A172 (cell line): ENCODE measurements around the gene EXOSC6. TPM values are rescaled to one million over a fixed set of nuclear protein-coding genes. Genes with fewer than 3 reads are reported as not detected.
"Not testable (repeated sequence)": the region's sequence is repeated elsewhere in the genome, so short reads cannot be mapped to it uniquely, and the experiment has no call there.

Source experiments
- DNase-seq: peaks from one replicate; pipeline ENCODE4 v3.0.0-alpha.2; 2015; ENCODE audit warnings: low spot score
- total RNA-seq: library from RNA; depleted of rRNA; stranded (reverse); fragments of >200 nt; shearing (Covaris generic); gene quantifications from 2 replicates; pipeline ENCODE4 v1.2.3, GENCODE V29; 2014

EXOSC6 gene
- total RNA-seq, 1 experiment from 2014 or later, result 49.4 TPM

DNA sequence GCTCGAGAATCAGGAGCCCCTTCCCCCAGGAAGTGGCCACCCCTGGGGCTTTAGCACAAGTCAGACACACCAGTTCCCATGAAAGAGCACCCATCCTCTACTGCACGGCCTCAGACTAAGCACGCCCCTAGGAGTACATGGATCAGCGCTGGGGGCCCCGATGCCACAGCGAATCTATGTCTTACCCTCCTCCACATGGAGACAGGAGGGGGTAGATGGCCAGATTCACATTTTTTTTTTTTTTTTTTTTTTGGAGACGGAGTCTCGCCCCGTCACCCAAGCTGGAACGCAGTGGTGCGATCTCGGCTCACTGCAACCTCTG is 3.2 kb upstream of the EXOSC6 start:
- no peak for DNase-seq

DNA sequence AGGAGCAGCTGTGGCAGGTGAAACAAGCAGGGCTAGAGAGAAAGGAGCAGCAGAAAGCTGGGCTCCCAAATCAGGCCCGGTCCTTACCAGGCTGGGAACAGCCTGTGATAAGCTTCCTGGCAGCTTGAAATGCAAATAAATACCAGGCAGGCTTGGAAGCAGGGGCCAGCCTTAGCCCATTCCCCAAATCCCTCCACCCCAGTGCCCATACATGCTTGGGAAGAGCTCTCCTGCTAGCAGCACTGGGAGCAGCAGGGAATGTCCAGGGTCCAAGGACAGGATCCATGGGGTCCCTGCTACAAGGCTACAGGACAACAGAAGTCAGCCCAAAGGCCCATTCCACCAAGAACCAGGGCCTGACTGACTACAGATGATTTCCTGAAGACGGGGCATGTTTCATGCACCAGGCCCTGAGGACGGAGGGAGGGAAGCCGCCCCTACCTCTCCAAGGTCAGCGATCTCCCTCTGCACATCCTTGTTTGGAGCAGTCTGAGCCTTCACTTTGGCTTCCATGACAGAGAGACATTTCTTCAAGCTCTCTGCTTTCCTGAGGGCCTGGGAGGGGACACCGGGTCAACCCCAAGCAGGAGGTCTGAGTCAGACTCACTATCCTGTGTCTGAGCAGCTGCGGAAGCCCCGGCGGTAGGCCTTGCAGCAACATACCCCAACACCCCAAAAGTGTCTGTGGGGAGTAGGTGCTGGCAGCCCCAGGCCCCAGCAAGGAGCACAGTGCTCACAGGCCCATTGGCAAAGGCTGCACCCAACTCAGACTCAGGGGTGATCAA is 2.6 kb upstream of the EXOSC6 start:
- DNase-seq, result no peak

GRCh38 chr16:70253291-70254106 is 1.8 kb upstream of the EXOSC6 start:
- DNase-seq, result peak; percentile 36

- no peak for DNase-seq
Measured at GRCh38 chr16:70252355-70252988, 732 bp upstream of the EXOSC6 start.

DNA sequence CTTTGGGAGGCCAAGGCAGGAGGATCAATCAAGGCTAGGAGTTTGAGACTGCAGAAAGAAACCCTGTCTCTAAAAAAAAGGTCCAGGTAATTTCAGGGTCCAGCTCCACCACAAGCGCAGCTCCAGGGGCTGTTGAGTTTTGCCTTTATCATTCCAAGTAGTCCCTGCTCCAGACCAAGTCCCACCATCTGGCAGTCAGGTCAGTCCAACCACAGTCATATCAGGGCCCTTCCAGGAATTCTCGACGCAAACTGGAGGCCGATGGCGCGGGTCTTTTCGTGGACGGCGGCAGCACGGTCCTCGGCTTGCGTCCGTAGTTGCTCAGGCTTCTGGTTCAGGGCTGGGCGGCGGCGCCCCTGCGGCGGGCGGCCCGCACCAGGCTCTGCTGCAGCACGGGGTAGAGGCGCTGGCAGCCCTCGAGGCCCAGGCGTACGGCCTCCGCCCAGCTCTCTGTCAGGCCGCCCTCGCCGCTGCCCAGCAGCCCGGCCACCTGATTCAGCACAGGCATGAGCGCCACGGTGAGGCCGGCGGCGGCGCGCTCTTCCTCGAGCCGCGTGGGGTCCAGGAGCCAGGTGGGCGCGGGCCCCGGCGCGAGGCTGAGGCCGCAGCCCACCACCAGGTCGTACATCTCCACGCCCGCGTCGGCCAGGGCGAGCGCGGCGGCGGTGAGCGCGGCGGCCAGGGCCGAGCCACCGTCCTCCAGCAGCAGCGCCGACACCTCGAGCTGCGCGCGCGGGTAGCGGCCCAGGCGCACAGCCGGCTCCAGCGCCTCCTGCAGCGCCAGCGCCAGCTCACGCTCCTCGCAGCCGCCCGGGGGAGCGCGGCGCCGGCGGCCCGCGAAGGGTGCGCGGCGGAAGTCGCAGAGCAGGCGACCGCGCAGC is 752 bp downstream of the EXOSC6 start:
- DNase-seq, result no peak

DNA sequence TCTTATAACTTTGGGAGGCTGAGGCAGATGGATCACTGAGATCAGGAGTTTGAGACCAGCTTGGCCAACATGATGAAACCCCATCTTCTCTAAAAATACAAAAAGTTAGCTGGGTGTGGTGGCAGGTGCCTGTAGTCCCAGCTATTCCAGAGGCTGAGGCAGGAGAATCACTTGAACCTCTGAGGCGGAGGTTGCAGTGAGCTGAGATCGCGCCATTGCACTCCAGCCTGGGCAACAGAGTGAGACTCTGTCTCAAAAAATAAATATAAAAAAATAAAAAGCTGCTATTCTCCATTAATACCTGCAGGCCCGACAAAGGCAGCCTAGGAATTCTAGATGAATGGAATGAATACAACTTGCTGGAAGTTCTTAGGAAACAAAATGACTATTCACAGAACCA is 2.0 kb downstream of the EXOSC6 start:
- DNase-seq, result not testable (repeated sequence)

DNA sequence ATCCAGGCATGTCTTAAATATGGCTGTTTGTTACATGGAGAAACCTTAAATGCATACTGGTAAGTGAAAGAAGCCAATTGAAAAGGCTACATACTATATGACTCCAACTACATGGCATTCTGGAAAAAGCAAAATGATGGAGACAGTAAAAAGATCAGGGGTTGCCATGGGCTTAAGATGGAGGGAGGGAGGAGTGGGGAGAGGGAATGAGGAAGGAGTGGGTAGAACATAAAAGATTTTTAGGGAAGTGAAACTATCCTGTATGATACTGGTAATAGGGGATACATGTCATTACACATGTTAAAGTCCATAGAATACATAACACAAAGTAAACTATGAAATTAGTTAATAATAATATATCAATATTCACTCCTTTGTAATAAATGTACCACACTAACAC is 13.0 kb downstream of the EXOSC6 start:
- not testable (repeated sequence) for DNase-seq

DNA sequence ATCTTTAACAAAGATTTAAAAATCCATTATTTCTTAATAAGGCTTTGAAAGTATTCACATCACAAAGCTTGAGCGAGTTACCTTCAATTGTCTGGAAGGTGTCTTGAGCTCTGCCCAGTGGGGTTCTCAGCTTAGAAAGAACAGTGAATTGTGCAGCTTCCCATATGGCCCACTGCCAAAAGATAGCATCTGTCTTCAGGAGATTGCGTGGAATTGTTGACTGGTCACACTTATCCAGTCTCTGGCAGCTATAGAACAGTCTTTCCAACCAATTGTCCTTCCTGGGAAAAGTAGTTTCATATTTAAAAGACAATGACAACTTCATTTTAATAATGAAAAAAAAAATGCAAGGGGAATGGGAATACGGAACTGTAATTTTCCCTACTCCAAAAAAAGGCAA is 19.9 kb downstream of the EXOSC6 start:
- DNase-seq, result not testable (repeated sequence)

DNA sequence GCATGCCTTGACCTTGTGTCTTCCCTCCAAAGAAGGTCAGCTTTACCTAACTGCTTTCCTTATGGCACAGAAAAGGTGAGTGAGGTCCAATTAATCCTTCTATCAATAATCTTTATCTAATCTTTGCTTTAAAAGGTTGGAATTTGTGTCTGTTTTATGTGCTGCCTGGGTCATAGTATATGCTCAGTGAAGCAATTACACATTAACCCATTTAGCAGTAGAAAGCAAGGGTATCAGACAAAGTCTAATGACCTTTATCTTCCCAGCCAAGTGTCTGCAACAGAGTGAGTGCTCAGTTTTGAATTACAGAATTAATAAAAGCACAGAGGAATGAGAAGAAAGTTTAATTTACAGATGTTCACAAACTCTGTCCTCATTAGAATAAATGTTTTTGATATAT is 25.7 kb downstream of the EXOSC6 start:
- DNase-seq, result not testable (repeated sequence)

GRCh38 chr16:70225430-70225829 is 26.3 kb downstream of the EXOSC6 start:
- not testable (repeated sequence) for DNase-seq

DNA sequence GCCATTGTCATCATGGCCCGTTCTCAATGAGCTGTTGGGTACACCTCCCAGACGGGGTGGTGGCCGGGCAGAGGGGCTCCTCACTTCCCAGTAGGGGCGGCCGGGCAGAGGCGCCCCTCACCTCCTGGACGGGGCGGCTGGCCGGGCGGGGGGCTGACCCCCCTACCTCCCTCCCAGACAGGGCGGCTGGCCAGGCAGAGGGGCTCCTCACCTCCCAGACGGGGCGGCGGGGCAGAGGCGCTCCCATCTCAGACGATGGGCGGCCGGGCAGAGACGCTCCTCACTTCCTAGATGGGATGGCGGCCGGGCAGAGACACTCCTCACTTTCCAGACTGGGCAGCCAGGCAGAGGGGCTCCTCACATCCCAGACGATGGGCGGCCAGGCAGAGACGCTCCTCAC is 27.1 kb downstream of the EXOSC6 start:
- DNase-seq, result not testable (repeated sequence)

- not testable (repeated sequence) for DNase-seq
Measured at GRCh38 chr16:70223971-70224513, 27.7 kb downstream of the EXOSC6 start.

DNA sequence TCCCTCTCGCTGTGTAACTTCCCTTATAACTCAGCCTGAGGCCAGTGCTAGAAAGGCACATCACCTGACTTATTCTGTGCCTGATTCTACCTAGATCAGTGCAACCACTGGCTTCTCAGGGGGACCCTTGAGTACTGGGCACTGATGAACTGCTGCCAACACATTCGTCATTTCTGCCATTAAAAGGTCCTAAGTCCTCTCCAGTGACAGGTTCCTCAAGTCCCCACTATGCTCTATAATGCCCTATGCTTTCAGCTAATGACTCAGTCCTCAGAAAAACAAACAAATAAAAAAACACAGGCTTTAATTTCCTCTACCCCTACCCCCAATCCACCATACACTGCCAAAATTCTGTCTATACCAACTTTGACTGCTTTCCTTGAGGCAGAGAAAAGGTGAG is 28.5 kb downstream of the EXOSC6 start:
- not testable (repeated sequence) for DNase-seq

- not testable (repeated sequence) for DNase-seq
Measured at GRCh38 chr16:70222574-70222973, 29.2 kb downstream of the EXOSC6 start.

DNA sequence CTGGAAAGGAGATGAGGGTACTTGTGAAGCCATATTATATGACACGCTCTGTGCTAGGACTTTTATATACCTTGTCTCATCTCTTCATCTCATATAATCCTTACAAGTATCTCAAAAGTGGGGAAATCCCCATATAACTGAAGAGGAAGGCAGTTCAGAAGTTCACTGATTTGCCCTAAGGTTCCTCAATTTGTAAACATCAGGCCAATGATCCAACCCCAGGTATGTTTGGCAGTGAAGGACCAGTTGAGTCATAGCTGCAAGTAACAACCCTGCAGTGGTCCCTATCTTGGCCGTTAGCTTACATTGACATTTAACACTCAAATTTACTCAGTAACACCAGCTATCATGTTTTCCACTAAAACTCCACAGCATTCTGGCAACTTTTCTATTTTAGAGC is 33.2 kb downstream of the EXOSC6 start:
- not testable (repeated sequence) for DNase-seq

DNA sequence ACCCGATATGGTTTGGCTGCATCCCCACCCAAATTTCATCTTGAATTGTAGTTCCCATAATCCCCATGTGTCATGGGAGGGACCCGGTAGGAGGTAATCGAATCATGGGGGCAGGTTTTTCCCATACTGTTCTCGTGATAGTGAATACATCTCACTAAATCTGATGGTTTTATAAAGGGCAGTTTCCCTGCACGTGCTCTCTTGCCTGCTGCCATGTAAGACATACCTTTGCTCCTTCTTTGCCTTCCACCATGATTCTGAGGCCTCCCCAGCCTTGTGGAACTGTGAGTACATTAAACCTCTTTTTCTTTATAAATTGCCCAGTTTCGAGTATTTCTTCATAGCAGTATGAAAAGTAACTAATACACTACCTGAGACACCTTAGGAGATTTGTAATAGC is 45.4 kb downstream of the EXOSC6 start:
- DNase-seq, result not testable (repeated sequence)

DNA sequence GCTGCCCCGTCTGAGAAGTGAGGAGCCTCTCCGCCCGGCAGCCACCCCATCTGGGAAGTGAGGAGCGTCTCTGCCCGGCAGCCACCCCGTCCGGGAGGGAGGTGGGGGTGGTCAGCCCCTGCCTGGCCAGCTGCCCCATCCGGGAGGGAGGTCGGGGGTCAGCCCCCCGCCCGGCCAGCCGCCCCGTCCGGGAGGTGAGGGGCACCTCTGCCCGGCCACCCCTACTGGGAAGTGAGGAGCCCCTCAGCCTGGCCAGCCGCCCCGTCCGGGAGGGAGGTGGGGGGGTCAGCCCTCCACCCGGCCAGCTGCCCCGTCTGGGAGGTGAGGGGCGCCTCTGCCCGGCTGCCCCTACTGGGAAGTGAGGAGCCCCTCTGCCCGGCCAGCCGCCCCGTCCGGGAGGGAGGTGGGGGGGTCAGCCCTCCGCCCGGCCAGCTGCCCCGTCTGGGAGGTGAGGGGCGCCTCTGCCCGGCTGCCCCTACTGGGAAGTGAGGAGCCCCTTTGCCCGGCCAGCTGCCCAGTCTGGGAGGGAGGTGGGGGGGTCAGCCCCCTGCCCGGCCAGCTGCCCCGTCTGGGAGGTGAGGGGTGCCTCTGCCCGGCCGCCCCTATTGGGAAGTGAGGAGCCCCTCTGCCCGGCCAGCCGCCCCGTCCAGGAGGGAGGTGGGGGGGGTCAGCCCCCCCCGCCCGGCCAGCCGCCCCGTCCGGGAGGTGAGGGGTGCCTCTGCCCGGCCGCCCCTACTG is 46.9 kb downstream of the EXOSC6 start:
- not testable (repeated sequence) for DNase-seq

DNA sequence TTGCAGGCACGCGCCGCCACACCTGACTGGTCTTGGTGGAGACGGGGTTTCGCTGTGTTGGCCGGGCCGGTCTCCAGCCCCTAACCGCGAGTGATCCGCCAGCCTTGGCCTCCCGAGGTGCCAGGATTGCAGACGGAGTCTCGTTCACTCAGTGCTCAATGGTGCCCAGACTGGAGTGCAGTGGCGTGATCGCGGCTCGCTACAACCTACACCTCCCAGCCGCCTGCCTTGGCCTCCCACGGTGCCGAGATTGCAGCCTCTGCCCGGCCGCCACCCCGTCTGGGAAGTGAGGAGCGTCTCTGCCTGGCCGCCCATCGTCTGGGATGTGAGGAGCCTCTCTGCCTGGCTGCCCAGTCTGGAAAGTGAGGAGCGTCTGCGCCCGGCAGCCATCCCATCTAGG is 47.7 kb downstream of the EXOSC6 start:
- not testable (repeated sequence) for DNase-seq

DNA sequence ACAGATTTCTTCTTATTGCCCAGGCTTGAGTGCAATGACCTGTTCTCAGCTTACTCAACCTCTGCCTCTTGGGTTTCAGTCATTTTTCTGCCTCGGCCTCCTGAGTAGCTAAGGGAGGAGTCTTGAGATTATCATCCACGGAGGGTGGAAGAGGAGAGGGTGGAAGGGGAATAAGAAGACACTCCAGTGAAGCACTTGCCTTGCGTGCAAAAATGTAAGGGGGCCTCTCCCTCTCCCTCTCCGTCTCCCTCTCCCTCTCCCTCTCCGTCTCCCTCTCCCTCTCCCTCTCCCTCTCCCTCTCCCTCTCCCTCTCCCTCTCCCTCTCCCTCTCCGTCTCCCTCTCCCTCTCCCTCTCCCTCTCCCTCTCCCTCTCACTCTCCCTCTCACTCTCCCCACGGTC is 48.2 kb downstream of the EXOSC6 start:
- not testable (repeated sequence) for DNase-seq

GRCh38 chr16:70200063-70200462 is 51.7 kb downstream of the EXOSC6 start:
- not testable (repeated sequence) for DNase-seq

GRCh38 chr16:70199170-70199569 is 52.6 kb downstream of the EXOSC6 start:
- not testable (repeated sequence) for DNase-seq
